ENCODE measurements around the gene NDRG4.

Gene NDRG4

DNA sequence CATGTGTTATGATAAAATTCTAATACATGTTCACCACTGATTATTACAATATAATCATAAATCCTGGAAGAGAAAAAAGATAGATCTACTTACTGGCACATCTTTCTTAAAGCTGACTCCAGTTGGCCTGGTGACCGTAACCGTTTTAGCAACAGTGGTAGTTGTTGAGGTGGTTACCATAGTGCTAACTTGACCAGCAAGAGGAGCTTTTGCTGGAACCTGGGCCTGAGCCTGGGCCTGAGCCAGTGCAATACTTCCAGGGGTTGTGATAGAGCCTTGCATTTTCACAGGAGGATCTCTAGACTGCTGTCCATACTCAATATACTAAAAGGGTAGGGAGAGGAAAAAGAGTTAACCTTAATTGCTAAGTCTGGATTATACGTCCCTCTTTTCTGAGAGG is 51.6 kb downstream of the NDRG4 start:
- DNase-seq: no peak

DNA sequence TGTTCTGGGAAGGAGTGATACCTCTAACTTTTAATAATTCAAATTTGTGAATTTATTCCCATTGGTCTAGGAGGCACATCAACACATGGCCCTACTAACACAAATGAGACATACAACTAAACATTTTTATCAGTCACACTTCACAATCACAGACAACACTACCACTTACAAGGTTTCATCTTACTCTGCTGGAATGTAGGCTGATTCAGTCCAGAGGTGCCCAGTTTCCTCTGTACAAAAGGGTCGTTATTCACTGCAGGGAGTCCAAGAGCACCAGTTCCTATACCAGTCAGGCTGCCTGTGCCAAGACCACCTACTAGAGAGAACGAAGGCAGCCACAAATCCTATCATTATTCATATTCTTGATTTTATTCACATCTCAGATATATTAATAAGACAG is 56.7 kb downstream of the NDRG4 start:
- DNase-seq: no peak
